SIG-M5 treated with dmso at 0.1 percent for 504 hours (cell line): ENCODE measurements around the gene PTPRCAP.
A peak's percentile ranks its signal among the peaks of the same experiment; 100 is the strongest.

ENCODE experiments used
- DNase-seq: peaks from one replicate; lab custom pipeline; 2025; ENCODE audit not compliant: unreplicated experiment; lab: John Stamatoyannopoulos, UW

Gene PTPRCAP

GRCh38 chr11:67441731-67442351 lies 4.4 kb upstream of the PTPRCAP start:
- DNase-seq = no peak

GRCh38 chr11:67441098-67441563 lies 3.6 kb upstream of the PTPRCAP start:
- DNase-seq = no peak

DNA sequence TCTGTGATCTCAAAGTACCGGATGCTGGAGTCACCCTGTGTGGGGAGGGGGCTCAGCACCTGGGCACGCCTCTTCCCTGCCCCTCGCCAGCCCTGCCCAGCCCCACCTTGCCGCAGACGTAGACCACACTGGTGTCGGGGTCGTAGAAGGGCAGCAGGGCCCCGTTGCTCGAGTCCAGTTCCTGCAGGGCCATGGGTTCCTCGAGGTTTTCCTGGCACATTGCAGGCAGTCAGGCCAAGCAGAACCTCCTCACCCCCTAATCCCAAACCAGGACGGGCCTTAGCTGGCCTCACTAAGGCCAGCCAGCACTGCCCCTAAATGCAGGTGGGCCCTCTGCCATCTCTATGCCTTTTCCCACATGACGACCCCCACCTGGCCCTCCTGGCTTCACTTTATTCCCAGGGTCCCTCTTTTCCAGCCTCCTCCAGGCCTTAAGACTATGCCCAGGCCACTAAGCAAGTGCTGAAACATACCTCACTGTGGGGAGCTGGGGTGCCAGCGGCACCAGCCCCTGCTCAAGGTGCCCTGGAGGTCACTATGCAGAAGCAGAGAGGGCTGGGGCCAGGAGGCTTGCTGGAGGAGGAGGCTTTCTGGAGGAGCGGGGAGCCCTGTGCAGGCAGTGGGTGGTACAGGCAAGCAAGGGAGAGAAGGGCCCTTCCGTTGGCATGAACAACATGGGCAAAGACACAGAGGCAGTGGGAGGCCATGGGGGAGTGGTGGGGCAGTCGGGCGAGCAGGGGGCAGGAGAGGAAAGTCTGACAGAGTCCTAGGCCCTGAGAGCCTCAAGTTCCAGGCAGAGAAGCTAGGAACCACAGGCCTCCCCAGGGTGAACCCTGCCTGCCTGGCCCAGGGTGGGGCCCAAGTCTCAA lies 3.0 kb upstream of the PTPRCAP start:
- no peak for DNase-seq

GRCh38 chr11:67439321-67440228 lies 2.1 kb upstream of the PTPRCAP start:
- peak; percentile 4 for DNase-seq

- no peak for DNase-seq
These were observed 848 bp upstream of the PTPRCAP start for GRCh38 chr11:67438158-67438902.

DNA sequence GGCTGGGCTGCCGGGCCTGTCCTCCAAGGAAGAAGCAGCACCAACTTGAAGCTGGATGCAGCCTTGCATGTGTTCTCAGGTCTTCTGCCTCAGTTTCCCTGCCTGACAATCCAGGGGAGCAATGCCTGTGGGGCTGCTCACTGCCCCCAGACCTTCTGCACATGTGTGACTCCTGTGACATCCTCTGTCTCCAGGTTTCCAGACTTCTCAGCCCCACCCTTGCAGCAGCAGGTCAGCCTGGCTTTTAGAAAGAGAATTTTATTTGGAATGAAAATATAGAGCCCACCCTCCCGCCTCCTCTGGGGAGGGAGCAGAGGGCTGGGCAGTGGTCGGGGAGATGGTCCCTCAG lies 301 bp upstream of the PTPRCAP start:
- DNase-seq = no peak

GRCh38 chr11:67436459-67437081 lies 912 bp downstream of the PTPRCAP start:
- DNase-seq = no peak

- no peak for DNase-seq
These were observed 1.6 kb downstream of the PTPRCAP start for GRCh38 chr11:67435727-67436458.

- no peak for DNase-seq
These were observed 2.3 kb downstream of the PTPRCAP start for GRCh38 chr11:67435031-67435726.

DNA sequence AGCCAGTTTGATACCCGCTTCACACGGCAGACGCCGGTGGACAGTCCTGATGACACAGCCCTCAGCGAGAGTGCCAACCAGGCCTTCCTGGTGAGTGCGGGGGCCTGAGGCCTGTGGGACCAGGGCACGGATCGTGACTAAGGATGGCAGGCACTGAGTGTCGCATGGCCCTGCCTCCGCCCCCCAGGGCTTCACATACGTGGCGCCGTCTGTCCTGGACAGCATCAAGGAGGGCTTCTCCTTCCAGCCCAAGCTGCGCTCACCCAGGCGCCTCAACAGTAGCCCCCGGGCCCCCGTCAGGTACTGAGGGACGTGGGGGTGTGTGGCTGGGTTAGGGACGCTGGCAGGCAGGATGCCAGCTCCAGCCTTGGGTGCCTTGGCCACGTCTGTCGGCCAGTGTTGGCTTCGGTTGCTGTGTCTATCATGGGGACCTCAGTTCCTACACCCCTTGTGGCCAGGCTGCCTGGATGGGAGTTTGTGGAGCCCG lies 3.0 kb downstream of the PTPRCAP start:
- no peak for DNase-seq

- no peak for DNase-seq
These were observed 3.7 kb downstream of the PTPRCAP start for GRCh38 chr11:67433536-67434394.

GRCh38 chr11:67432655-67433349 lies 4.7 kb downstream of the PTPRCAP start:
- no peak for DNase-seq

- no peak for DNase-seq
These were observed 5.9 kb downstream of the PTPRCAP start for GRCh38 chr11:67431346-67432249.

GRCh38 chr11:67429722-67430121 lies 7.8 kb downstream of the PTPRCAP start:
- no peak for DNase-seq

DNA sequence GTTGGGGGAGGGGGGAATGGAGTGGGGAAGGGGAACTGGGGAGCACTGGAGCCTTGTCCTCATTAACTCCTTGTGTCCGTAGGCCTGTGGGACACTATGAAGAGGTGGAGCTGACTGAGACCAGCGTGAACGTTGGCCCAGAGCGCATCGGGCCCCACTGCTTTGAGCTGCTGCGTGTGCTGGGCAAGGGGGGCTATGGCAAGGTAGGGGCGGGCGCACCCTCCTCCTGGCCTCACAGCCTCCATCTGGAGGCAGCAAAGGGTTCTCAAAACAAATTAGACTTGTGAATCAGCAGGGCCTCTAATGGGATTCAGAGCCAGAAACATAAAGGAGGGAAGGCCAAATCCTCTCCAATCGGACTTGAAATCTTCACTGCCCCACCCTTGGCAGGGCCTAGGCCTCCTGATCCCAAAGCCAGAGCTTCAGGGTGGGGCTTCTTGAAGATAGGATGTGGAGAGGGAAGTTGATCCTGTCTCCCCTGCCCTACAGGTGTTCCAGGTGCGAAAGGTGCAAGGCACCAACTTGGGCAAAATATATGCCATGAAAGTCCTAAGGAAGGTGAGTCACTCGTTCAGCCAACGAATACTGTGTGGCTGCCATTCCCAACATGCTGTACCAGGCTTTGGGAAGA lies 8.3 kb downstream of the PTPRCAP start:
- DNase-seq = no peak
